Islet of Langerhans (tissue), 1 donor: ENCODE results near the gene LRRC4C.

Experiments used
- FAIRE-seq: peaks from one replicate; lab custom pipeline; 2011; peaks lifted over from hg19 to GRCh38; lab: Jason Lieb, UNC

Gene LRRC4C

DNA sequence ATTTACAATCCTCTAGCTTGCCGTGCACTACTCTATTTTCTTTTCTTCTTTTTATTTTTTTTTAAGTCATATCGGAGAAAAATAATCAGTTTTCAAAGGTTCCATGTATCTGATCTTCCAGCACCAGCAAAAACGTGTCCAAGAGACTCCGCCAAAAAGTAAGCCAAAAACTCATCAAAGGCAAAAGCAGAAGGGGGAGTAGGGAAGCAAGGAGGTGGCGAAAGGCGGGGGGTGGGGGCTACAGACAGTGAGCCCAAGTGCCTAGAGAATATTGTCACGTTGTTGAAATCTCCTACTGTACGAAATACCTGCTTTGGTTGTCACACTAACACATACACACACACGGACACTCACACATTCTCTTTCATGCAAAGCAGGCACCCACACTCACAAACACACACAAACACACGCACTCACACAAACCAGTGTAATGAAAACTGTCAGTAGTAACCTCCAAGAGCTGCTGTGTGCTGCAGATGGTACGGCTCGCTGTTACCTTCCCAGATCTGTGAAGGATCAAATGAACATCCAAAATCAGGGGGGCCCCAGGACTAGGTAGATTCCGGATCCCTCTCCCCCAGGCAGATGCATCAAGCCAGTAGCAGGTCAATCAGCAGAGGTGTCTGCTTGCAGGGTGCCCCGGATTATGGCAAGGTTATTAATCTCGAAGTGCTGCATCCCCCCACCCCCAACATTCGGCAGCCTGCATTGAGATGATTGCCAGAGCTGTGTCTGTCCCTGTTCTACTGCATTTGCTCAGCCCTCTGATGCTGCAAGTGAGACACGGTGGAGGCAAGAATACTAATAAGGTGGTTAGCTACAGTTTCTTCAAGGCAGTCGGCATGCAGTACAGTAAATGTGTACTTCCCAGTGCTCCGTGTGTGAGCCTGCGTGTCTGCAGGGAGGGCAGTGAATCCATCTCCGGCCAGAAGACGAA is at the start of gene LRRC4C:
LRRC4C (minus strand) TSS at position 188 of the 937 bp plus-strand sequence.
- FAIRE-seq, result no peak

DNA sequence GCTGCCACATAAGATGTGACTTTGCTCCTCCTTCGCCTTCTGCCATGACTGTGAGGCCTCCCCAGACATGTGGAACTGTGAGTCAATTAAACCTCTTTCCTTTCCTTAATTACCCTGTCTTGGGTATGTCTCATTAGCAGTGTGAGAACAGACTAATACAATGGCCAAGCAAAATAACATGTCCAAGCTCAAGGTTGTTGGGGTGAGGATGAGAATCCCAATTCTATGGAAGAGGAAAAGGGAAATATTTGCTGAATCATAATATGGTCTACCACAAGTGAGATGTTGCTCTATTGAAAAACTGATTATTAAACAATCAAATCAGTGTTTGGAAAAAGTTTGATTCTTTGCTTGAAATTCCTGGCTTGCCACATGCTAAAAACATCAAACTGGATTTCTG is 48.7 kb upstream of the LRRC4C start:
- FAIRE-seq, result no peak

DNA sequence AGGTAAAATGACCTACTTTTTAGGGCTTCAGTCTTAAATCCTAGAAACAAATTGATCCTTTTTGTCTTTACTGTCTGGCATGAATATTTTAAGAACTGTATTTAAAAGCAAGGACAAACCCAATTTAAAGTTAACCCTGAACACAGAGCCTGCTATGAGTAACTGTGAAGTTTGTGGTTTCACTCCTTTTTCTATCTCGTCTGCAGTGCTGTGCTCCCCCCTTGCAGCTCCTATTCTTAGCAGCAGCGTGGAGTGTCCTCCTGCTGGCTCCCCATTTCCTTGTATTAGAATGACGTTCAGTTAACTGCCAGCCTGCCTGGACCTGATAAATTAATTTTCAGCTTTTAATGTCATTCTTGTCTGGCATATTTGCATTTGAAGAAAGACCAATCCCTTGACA is 40.0 kb upstream of the LRRC4C start:
- FAIRE-seq, result no peak

DNA sequence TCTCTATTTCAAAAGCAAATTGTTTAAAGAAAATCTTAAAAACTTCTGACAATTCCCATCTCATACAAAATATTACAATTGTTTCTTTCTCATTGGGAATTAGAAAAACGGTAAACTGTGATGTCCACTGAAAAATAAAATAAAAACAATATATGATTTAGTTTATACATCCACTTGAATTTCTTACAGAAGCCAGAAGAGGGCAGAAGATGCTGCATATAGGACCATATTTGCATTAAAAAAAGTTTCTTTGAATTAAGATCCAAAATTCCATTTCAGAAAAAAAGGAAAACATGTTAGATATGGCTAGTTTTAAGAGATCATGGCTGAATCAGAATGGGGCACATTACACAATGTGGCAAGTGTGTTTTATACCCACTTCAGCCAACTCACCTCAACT is 39.3 kb upstream of the LRRC4C start:
- peak; percentile 58 for FAIRE-seq

DNA sequence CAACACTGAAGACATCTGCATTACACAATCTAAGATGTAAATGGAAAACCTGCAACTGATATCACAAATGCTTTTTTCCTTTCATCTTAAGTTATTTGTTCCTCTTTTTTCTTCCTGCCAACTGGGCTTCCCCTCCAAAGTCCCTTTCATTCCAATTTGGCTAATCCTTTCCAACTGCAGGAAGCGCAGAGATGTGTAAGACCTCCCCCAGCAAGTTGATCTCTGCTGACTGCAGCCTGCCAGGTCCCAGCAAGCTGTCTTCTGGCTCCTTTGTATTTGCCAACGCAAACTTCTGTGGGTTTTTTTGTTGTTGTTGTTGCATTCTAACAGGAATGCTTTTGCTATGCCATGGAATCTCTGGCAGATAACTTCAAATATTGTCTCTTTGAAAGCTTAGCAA is 38.5 kb upstream of the LRRC4C start:
- FAIRE-seq, result no peak

DNA sequence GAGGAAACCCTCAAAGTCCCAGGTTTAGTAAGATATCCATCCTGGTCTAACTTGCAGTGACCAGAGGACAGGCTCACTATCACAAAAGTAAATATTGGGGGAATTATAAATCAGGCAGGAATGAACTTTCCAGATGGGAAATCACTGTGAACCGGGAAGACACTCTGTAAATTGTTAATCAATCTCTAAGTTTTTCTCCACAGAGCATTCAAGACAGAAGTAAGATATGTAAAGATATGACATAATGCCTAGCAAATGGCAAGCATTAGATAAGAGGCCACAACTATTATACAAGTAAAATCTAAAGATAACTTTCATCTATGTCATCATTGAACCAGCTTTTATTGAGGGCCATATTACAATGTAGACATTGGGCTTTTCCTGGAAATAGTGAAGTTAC is 35.3 kb upstream of the LRRC4C start:
- no peak for FAIRE-seq

DNA sequence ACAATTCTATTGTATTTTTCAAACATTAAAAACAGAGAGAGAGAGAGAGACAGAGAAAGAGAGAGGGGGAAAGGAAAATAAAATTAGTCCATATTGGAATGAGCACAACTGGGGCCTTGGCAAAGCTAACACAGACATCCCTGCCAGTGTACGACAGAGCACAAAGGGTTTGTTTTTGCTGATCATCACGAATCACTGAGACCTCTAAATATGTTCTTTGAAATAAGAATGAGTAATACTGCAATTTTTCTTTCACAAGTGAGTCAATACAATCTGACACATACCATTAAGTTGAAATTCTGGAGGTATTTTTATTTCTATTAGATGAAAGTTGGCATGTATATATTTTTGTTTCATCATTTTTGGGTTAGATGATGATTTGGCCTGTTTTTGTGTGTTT is 27.0 kb upstream of the LRRC4C start:
- FAIRE-seq, result no peak

DNA sequence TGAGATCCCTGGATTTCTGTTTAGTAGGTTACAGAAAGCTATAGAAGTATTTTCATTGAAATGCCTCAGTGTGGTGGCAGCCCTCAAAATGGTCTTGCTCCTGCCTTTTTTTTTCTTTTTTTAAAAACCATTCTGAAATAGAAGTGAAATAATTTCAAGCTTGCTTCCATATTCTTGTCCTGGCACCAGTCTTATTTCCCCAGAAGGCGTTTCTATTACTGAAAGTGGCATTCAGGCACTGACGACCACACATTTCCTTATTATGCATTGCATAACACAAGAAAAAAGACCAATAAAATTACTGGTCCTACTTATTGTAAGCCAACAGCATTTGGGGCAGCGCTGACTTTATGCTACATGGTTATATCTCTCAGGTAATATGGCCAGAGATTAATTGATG is 24.5 kb upstream of the LRRC4C start:
- FAIRE-seq, result no peak

DNA sequence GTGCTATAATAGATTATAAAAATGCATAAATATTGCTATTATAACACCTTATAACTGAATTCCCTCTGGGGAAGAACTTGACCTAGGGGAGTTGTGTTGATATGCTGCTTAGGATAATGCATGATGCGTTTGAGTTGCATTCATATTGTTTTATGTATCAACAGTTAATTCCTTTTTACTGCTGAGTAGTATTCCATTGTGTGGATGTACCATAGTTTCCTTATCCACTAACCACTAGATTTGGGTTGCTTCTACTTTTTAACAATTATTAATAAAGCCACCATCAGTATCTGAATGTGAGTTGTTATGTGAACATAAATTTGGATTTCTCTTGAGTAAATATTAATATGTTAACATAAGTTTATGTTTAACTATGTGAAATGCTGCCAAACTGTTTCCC is 19.7 kb upstream of the LRRC4C start:
- no peak for FAIRE-seq

DNA sequence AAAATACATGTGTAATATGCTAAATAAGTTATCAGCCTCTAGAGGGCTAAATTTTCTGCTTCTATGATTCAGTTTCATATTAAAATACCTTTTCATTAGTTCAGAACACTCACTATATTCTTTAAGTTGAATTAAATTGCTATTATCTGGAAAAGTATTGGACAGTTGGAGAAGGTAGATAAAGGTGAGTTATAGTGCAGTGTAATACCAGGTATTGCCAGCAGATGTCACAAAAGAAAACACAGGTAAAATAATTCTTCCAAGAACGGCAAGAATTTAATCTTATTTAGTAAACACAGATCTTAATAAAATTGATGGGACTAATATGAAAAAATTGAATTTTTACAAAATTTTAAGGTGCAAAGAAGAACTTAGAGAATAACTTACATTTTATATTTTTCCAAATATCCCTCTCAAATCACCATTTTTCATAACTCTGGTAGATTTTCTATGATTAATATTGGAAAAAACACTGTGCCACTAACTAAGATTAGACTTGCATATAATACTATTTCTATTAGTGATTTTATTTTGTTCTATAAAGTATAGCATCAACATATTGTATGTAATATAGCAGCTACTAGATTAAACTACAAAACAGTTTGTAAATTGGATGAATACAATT is 1.7 kb upstream of the LRRC4C start:
- FAIRE-seq, result peak; percentile 97

DNA sequence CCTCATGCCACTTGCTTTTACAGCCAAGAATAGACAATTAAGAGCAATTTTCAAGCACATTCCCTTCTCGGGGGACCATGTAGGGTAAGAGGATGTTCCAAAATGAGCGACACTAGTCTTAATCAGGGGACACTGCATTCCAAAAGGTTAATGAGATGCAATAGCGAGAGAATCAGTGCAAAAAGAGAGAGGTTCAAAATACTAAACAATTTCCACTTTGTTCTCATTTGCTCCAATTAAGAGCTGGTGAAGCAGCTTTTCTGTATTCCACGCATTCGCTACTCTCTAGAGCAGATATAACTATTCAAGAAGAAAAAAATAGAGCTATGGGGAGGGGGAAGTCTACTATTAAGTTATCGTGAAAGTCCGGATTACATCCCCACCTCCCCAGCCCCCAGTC is 811 bp downstream of the LRRC4C start:
- FAIRE-seq, result no peak

DNA sequence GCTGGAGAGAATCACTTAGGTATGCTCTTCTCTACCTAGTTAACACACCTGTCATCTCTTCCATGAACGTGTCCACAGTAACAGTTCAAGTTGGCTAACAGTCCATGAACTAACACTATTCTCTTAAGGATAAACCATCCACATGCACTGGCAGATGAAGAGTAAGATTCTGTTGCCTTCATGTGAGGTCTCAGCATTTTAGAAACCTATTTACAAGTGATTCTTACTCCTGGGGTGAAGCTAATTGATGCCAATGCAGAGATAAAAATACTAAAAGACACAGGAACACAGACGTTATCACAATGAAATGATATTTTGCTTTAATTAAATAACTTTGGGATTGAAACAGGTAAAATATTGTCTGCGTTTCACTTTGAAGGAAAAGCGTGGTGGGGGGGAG is 1.3 kb downstream of the LRRC4C start:
- FAIRE-seq, result no peak

DNA sequence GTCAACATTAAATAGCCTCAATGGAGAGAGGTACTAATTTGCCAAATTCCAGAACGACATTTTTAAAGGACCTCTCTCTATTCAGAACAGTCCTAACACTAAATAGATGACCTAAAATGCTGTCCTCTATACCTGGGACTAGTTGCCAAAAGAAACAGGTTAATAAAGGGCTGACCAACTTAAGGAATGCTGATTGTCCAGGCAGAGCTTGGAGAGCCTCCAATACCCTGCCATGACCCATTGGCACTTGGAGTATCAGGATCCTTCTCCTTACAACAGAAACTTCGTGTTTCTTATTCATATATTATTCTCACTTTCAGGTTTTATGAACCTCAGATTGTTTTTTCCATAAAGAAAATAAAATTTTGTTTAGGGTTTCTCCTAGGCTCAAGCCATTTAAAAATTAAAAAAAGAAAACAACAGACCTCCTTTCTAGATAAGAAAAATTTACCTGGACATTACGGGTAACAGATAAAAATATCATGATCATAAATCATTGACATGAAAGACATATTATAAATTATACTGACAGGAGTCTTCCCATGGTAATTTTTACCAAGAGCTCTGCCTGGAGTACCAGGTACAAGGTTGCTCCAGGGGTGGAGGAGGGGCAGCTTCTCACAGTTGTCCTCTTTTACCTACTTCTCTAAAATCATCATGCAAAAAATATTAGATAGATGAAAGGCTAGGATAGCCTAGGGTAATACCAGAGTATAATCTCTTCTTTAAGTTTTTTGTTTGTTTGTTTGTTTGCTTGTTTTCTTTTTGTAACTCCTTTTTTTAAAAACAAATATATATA is 2.0 kb downstream of the LRRC4C start:
- FAIRE-seq, result no peak

DNA sequence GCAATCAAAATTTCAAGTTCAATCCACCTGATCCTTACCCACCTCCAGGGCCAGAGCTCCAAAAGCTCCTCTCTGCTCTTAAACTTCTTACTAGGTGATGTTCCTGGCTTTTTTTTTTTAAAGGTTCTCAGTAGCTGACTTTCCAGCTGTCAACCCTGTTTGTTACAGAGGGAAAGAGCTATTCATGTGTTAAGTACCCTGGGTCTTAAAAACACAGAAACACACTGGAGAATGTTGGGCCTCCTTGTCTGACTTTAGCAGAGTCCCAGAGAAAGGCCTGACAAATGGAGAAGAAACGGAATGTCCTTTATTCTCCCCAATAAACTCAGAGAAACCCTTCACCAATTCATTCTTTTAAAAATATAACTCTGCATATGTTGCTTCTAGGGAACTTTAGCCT is 3.2 kb downstream of the LRRC4C start:
- FAIRE-seq, result no peak

DNA sequence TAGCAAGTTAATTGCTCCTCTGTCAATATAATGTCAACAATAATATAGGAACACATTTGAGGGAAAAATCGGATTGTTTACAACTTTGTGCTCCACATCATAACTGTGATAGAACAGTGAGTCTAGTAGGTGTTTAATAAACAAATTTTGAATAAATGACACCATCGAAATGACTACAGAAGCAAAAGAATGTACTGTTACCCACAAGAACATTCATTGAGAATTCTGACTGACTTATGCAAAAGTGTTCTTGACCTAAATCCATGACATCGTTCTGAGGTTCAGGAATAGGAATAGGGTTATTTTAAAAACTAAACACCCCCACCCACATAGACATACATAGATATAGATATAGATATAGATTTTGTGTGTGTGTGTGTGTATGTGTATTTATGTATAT is 8.4 kb downstream of the LRRC4C start:
- FAIRE-seq, result no peak

DNA sequence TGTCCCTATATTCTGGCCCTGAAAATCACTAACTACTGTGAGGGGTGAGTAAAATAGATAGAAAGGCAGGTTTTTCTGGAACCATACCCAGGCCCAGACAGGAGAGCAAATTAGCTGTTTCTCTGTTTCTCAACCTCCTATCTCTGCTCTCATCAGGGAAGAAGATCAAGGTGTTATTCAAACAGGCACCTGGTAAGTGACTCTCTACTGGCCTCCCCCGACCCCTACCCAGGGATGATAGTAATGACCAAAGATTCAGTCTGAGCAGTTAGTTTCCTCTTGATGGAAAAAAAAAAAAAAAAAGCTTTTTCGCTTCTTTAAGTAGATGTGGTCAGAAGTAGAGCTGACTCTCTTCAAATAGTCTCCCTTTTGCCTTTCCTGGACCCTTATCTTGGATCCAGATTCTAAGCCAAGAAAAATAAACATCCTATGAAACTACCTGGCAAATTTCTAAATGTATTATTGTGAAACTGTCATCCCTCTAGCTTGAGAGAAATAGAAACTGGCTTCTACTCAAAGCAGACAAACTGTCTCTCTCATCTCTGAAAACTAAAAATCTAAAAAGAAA is 9.9 kb downstream of the LRRC4C start:
- FAIRE-seq, result no peak

DNA sequence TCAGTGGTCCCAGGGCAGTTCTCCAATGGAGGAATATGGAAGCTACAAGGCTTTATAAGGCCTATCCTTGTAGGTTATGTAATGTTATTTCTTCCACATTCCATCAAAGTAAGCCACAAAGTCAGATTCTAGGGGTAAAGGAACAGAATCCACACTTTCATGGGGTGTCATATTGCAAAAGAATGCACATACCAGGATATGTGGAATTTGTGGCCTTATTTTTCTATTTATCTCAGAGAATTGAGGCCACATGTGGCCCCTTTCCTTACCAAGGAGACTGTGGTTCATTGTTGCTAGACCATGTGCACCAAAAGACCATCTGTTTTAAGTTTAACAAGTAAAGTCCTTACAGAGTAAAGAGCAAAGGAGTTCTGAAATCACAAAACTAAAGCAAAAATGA is 12.9 kb downstream of the LRRC4C start:
- no peak for FAIRE-seq

DNA sequence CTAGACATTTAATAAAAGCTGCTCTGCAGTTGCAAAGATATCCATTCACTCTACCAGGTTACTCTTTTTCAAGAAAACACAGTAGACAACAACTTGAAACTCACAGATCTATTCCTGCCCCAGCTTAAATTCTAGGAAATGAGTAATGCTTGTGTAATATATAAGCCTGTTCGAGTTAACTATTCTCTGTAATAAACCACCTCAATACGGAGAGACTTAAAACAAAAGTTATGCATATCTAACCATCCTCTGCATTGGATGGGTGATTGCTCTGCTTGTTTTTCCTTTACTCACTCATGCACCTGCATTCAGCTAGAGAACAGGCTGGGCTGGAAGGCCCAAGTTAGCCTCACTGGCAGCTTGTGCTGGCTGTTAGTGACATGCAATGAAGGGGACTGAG is 13.3 kb downstream of the LRRC4C start:
- no peak for FAIRE-seq

DNA sequence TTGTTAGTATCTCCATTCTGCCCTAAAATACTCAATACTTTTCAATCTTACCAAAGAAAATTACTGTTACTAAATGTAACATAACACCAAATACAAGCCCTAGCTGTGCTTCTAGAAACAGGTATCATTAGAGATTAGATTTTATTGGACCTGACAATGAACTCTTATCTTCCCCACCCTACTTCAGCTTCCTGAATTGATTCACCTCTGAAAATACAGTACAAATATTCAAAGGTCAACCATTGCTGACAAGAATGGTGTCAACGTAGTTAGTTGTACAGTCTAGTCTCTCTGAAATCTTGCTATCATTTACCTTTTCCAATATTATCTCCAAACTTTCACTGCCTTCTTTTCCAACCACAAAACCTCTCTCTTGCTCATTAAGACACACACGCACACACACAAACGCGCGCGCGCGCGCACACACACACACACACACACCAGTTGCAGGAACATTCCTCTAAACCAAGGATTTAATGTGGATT is 22.4 kb downstream of the LRRC4C start:
- no peak for FAIRE-seq

DNA sequence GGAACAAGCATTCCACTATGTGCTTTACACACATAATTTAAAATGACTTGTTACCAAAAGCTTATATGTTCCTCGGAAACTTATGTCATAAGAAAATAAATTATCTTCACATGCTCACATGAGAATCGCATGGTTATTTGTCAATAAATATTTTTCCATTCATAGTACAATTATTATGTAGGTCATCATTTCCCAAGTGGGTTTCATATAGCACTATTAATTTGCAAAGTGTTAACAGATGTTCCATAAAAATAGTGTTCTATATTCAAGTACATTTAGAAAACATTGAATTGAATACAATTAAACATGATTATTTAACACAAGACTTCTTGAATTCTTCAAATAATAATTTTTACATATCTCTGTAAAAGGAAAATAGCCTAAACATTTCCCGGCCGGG is 23.9 kb downstream of the LRRC4C start:
- no peak for FAIRE-seq

DNA sequence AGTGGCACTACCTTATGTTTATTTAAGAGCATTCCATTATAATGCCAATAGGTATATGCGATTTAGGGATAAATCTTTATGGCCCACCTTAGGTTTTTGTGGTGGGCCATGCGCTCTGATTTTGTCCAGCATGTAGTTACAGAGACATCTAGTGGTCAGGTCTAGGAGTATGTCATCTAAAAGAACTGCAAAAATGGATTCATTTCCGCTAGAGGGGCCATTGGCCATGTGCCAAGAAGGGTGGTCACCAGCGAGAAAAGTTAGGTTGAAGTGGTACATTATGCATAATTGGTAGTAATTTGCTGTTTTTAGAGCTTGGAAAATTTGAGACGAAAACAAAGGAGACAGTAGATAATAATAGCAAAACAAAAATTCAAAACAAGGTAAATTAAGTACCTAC is 27.7 kb downstream of the LRRC4C start:
- FAIRE-seq, result peak; percentile 17

DNA sequence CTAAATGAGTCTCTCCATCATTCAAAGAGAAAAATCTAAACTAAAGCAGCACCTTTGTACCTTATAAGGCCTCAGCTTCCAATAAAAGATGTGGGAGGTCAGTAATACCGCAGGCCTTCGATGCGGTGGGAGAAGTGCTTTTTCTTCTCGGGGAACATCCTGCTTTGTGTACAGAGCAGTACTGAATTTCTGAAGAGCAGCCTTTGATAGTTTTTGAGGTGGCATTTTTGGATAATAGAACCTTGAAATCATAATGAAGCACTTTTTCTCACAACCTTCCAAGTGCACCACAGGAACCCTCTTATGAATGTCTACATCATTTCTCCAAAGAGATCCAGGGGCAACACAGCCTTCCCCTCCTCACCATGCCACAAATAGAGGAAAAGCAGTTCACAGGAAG is 39.6 kb downstream of the LRRC4C start:
- FAIRE-seq, result no peak
